CD4-positive, alpha-beta T cell (primary cell): ENCODE results near the gene CYP2A13. TPM values are rescaled to one million over a fixed set of nuclear protein-coding genes. Genes with fewer than 3 reads are reported as not detected.
A peak's percentile ranks its signal among the peaks of the same experiment; 100 is the strongest.

Source experiments
- ATAC-seq: fragments of 200-7000 bp; cut with Tn5 transposase; one replicate; pipeline ENCODE4 v1.10.0; 2022; ENCODE audit warnings: mild to moderate bottlenecking; ENCODE audit not compliant: poor library complexity
- CTCF ChIA-PET: fragments of 350-600 bp; sonication (Branson Sonifier 250); formaldehyde crosslinking; loops from one replicate; lab custom pipeline; 2021; ENCODE audit warnings: antibody characterized with exemption, inconsistent platforms; lab: Charles Lee
- POLR2A ChIA-PET: fragments of 350-600 bp; sonication (Branson Sonifier 250); formaldehyde crosslinking; loops from one replicate; lab custom pipeline; 2021; ENCODE audit warnings: antibody characterized with exemption, inconsistent platforms; lab: Charles Lee
- DNase-seq, 14 experiments: peaks; one replicate each; pipeline ENCODE4 v3.0.0-alpha.2; 2013 to 2020; ENCODE audit warnings: mixed read lengths in 2 of 14
- H3K27ac ChIP-seq, 2 donors: one replicate each; pipeline versions ENCODE4 v1.5.1 to v1.7.0; 2013; ENCODE audit warnings: low read length in 2 of 2, low read depth in 1 of 2, mild to moderate bottlenecking in 1 of 2
- H3K27me3 ChIP-seq, 2 experiments: 1 replicate in 1 of 2; 2 replicates in 1 of 2; pipeline versions ENCODE4 v1.6.1 to v1.7.0; 2013; ENCODE audit warnings: low read length in 2 of 2, control low read depth in 1 of 2, mild to moderate bottlenecking in 1 of 2, moderate library complexity in 1 of 2; ENCODE audit not compliant: insufficient read depth in 2 of 2, control insufficient read depth in 1 of 2
- H3K36me3 ChIP-seq: one replicate; pipeline ENCODE4 v1.6.1; 2013; ENCODE audit warnings: low read length, control low read depth; ENCODE audit not compliant: insufficient read depth
- H3K4me1 ChIP-seq: one replicate; pipeline ENCODE4 v1.6.1; 2013; ENCODE audit warnings: low read length, control low read depth; ENCODE audit not compliant: insufficient read depth
- H3K4me3 ChIP-seq: one replicate; pipeline ENCODE4 v1.5.1; 2013; ENCODE audit warnings: mild to moderate bottlenecking, low read length, moderate library complexity
- H3K9me3 ChIP-seq, 2 experiments: 1 replicate in 1 of 2; 2 replicates in 1 of 2; pipeline versions ENCODE4 v1.6.1 to v1.7.0; 2013; ENCODE audit warnings: low read length in 2 of 2, mild to moderate bottlenecking in 2 of 2, control low read depth in 1 of 2, moderate library complexity in 1 of 2; ENCODE audit not compliant: control insufficient read depth in 1 of 2, insufficient read depth in 1 of 2
- H3K27ac Mint-ChIP-seq: one replicate; pipeline ENCODE4 v1.8.0; 2020; ENCODE audit warnings: mixed read lengths
- H3K27me3 Mint-ChIP-seq: one replicate; pipeline ENCODE4 v1.8.0; 2021; ENCODE audit warnings: mixed read lengths
- H3K36me3 Mint-ChIP-seq: one replicate; pipeline ENCODE4 v1.8.0; 2021; ENCODE audit warnings: low read depth, mixed read lengths
- H3K4me1 Mint-ChIP-seq: one replicate; pipeline ENCODE4 v1.8.0; 2021; ENCODE audit warnings: low read depth, mixed read lengths
- H3K4me3 Mint-ChIP-seq: one replicate; pipeline ENCODE4 v1.8.0; 2020; ENCODE audit warnings: mild to moderate bottlenecking, mixed read lengths
- H3K9me3 Mint-ChIP-seq: one replicate; pipeline ENCODE4 v1.8.0; 2020; ENCODE audit warnings: mixed read lengths
- intact Hi-C, 2 experiments: fragments of 100-400 bp; cut with DNase I in 1 of 2; cut with micrococcal nuclease in 1 of 2; formaldehyde crosslinking; loops; one replicate each; pipeline versions ENCODE4 v1.15.1 to v1.9.0; 2023 to 2025; cut with DNase I, micrococcal nuclease
- total RNA-seq, 174 experiments: library from RNA in 2 of 174; stranded (reverse) in 2 of 174; gene quantifications; one replicate each; pipeline ENCODE4 v1.2.3 and lab custom pipeline; 2021 to 2026
- TF ChIP-seq, protein P1 (sequence below): fragments of 200-600 bp; IDR thresholded peaks from one replicate; pipeline ENCODE4 v1.8.0; 2022; ENCODE audit warnings: antibody characterized with exemption, mild to moderate bottlenecking

CYP2A13 gene
- total RNA-seq, 2 experiments from 2014 or later: not detected

DNA sequence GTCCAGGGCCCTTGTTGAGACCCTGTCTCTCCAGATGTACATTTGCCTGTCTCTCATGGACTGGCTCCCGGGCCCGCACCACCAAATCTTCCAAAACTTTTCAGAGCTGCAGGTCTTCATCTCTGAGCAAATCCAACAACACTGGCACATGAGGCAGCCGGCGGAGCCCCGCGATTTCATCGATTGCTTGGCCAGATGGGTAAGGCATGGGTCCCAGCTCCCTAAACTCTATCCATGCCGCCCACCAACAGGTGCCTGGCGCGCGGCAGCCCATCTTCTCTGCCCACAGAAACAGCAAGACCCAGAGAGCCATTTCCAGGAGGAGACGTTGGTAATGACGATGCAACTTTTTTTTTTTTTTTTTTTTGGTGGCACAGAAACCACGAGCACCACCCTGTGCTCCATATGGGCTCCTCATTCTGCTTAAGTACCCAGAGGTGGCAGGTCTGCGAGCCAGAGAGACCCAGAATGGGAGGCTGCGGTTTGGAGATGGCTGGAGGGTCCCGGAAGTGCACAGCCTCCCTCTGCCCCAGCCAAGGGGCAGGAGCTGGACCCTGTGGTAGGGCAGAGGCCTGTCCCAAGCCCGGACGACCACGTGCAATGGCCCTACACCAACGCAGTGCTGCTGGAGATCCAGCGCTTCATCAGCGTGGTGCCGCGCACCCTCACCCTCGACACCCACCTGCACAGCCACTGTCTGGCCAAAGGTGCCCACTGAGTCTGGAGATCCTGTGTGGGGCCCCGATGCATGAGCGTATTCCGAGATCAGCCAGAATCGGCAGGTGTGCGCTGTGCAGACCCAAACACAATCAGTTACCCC, 48.6 kb downstream of the CYP2A13 start:
- no peak overlapping the region for H3K27ac ChIP-seq
- no peaks in the 10 kb centered on the region for H3K9me3 Mint-ChIP-seq
- H3K4me3 Mint-ChIP-seq: peak overlapping the region; percentile 81
- H3K27me3 ChIP-seq: peaks cover 0 to 2% of the 10 kb centered on the region in 2 experiments
- TF ChIP-seq, protein P1, sequence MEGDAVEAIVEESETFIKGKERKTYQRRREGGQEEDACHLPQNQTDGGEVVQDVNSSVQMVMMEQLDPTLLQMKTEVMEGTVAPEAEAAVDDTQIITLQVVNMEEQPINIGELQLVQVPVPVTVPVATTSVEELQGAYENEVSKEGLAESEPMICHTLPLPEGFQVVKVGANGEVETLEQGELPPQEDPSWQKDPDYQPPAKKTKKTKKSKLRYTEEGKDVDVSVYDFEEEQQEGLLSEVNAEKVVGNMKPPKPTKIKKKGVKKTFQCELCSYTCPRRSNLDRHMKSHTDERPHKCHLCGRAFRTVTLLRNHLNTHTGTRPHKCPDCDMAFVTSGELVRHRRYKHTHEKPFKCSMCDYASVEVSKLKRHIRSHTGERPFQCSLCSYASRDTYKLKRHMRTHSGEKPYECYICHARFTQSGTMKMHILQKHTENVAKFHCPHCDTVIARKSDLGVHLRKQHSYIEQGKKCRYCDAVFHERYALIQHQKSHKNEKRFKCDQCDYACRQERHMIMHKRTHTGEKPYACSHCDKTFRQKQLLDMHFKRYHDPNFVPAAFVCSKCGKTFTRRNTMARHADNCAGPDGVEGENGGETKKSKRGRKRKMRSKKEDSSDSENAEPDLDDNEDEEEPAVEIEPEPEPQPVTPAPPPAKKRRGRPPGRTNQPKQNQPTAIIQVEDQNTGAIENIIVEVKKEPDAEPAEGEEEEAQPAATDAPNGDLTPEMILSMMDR: no peak
- no peaks in the 10 kb centered on the region for H3K9me3 ChIP-seq
- ChIA-PET CTCF (no interaction called here), POLR2A (interaction anchor here (0.6 kb wide), 1 partner anchor 263 kb away, joined by 4 read pairs; no protein-coding TSS in a partner anchor)
- DNase-seq (no peak), ATAC-seq (no peak)
- no peaks in the 10 kb centered on the region for H3K27me3 Mint-ChIP-seq
- peaks cover 21% of the 10 kb centered on the region for H3K4me1 ChIP-seq
- intact Hi-C loops: no loop called here
- peaks cover 14% of the 10 kb centered on the region for H3K4me1 Mint-ChIP-seq
- no peaks in the 10 kb centered on the region for H3K36me3 ChIP-seq
- no peak overlapping the region for H3K4me3 ChIP-seq
- no peaks in the 10 kb centered on the region for H3K36me3 Mint-ChIP-seq
- H3K27ac Mint-ChIP-seq: peak overlapping the region; percentile 27

- Histone ChIP-seq H3K36me3 (no peaks in the 10 kb centered on the region), H3K27ac (no peak overlapping the region), H3K9me3 (no peaks in the 10 kb centered on the region), H3K27me3 (no peaks in the 10 kb centered on the region), H3K4me1 (no peaks in the 10 kb centered on the region), H3K4me3 (no peak overlapping the region)
- ChIA-PET CTCF (interaction anchor here (0.6 to 2.0 kb wide), 14 partner anchors 15 to 918 kb away, joined by 3 to 15 read pairs (median 5); partner anchors contain the start of genes CCNP, HNRNPUL1 and RAB4B), POLR2A (interaction anchor here (0.7 to 1.2 kb wide), 5 partner anchors 33 to 481 kb away, joined by 3 to 7 read pairs (median 4); partner anchors contain the start of gene ACTMAP)
- no peak overlapping the region for H3K4me3 Mint-ChIP-seq
- DNase-seq (peak; percentile 80 to 95 (median 86)), ATAC-seq (peak; percentile 97)
- peaks cover 4% of the 10 kb centered on the region for H3K4me1 Mint-ChIP-seq
- H3K9me3 Mint-ChIP-seq: no peaks in the 10 kb centered on the region
- H3K27me3 Mint-ChIP-seq: peaks cover 24% of the 10 kb centered on the region
- H3K36me3 Mint-ChIP-seq: no peaks in the 10 kb centered on the region
- TF ChIP-seq, protein P1: peak; percentile 84
- intact Hi-C loops: loop anchor here (1.0 to 5.0 kb wide), 5 partner anchors 17 to 482 kb away; no protein-coding TSS in a partner anchor
- H3K27ac Mint-ChIP-seq: no peak overlapping the region
These were observed 56.2 kb downstream of the CYP2A13 start for GRCh38 chr19:41144403-41144802.

Other genes with a start within 250 kb of the CYP2A13 start
- not detected for gene CYP2A6, start 238.0 kb upstream of the CYP2A13 start, total RNA-seq
- gene CYP2A7, start 206.2 kb upstream of the CYP2A13 start, total RNA-seq: not detected
- gene CYP2B6, start 97.2 kb upstream of the CYP2A13 start, total RNA-seq: not detected
- under 1 TPM; 0.47 to 0.96 TPM for gene CYP2F1, start 26.0 kb downstream of the CYP2A13 start, total RNA-seq
- gene CYP2S1, start 104.8 kb downstream of the CYP2A13 start, total RNA-seq: under 1 TPM; 0.78 to 0.82 TPM
- under 1 TPM; 0.30 to 0.42 TPM for gene AXL, start 130.8 kb downstream of the CYP2A13 start, total RNA-seq
- 100 to 1,000 TPM; 367 to 388 TPM for gene HNRNPUL1, start 175.9 kb downstream of the CYP2A13 start, total RNA-seq
- gene CCDC97, start 221.7 kb downstream of the CYP2A13 start, total RNA-seq: 10 to 100 TPM; 27.3 to 29.7 TPM